ENCODE results near the gene RASGRP2.

Gene RASGRP2

DNA sequence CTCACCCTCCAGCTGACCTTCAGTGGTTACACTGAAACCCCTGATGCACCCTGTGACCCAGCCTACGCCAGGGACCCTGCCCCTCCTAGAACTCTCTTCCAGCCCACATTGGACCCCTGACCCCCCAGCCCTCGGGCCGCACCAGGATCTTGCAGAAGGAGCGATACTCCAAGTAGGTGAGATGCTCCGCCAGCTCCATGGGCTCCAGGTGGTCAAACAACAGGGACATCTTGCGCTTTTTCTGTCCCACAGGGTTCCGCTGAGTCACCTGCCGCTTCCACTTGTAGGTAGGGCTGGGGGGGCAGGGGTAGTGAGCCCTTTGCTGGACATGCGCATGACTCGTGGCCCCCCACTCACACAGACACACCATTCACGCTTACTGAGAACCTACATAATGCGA lies 4.1 kb downstream of the RASGRP2 start:
- DNase-seq, result no peak

DNA sequence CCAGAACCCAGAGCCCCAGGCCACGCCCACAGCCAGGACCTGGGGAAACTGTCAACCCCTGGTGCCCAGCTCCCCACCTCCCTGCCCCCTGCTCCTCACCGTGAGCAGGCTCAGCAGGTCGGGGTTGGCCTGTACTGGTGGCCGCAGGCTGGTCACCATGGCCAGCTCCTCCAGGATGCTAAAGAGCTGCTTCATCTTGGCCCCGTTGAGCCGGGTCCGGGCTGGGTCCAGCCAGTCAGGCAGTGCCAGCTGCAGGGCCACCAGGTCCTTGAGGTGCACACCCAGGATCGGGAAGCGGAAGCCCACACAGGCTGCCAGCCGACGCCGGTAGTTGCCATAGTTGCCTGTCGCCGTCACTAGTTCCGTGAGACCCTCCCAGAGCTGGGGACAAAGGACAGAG lies 7.3 kb downstream of the RASGRP2 start:
- DNase-seq, result no peak

DNA sequence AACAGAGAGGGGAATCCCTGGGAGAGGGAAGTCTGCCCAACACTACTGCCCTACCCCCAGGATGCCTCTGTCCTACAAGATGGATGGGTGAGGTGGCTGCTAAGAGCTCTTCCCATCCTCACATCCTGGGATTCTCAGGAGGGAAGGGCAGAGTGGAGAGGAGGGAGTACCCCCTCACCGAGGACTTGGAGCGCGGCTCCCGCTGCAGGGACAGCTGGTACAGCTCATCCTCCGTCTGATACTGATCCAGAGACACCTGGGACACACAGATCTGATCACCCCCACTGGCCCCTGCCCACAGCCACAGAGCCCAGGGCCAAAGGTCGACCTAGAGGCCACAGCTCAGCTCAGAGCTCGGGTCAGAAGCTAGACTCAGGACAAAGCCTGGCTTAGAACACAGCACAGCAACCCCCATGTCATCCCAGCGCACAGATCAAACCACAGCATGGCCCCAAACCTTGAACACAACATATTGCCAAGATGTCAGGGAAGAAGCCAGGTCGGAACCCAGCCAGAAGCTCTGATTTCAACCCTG lies 8.2 kb downstream of the RASGRP2 start:
- DNase-seq, result no peak

DNA sequence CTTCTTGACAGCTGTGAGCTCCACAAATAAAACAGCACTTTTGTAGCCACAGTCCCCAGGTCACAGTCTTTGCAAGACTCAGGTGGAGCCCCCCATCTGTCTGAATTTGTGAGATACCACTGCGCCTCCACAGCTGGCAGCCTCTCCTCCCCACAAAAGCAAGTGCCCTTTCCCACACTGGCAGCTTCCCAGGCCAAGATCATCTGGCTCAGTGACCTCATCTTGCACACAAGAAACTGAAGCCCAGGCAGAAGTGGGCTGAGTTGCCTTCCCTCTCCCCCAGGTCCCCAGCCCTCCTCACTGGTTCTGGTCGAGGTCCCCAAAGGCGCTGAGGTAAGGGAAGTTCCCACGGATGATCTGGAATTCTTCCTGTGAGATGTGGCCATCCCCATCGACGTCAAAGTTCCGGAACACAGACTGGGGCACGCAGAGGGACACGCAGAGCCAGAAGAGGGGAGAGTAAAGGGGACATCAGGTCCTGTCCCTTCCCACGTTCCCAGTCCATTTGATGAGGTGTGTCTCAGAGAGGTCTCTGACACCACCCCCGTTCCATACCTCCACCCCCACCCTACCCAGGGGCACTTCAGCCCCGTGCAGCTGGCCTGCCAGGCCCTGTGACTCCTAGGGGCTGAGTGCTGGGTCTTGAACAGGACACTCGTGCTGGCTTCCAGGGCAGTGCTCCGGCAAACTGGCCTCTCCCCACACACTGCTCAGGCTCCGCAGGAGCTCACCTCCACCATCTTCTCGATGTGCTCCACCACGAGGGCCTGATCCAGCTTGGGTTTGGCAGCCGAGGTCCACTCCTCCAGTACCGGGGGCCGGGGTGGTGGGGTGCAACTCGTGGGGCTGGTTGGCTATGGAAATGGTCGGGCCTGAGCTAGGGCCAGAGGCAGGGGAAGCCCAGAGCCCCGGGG lies 8.9 kb downstream of the RASGRP2 start:
- DNase-seq, result peak; percentile 17

DNA sequence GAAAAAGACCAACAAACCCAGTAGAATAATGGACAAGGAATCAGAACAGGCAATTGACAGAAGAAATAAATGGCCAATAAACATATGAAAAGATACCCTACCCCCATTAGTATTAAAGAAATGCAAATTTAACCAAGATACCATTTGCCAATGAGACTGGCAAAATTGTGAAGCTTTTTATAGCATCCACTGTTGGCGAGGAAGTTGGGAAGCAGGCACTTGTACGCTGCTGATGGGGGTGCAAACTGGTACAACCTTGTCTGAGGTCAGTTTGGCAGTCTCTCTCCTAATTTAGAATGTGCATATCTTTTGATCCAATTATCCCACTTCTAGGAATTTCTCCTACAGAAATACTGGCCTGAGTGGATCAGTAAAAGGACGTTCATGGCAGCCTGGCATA lies 12.3 kb downstream of the RASGRP2 start:
- DNase-seq, result no peak

DNA sequence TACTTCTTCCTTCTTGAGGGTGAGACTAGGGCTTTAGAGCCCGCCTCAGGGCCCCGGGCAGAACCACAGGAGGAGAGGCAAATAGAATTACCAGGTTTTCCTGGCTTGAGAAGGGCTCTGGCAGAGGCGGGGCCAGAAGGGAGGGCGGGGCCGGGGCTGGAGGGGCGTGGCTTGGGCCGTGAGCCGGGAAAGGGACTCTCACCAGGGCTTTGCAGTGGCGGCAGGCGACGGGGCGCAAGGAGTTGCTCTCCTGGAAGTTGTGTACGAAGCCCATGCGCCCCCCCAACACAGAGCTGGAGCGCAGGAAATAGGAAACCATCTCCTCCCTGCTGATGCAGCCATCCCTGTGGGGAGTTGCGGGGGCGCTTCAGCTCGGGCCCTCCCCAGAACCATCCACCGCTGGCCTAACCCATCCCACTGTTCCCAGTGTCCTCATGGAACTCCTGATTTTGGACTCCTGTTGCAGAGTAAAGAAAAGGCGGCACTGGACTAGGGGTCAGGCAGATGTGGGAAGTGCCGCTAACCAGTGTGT lies 14.0 kb downstream of the RASGRP2 start:
- no peak for DNase-seq

DNA sequence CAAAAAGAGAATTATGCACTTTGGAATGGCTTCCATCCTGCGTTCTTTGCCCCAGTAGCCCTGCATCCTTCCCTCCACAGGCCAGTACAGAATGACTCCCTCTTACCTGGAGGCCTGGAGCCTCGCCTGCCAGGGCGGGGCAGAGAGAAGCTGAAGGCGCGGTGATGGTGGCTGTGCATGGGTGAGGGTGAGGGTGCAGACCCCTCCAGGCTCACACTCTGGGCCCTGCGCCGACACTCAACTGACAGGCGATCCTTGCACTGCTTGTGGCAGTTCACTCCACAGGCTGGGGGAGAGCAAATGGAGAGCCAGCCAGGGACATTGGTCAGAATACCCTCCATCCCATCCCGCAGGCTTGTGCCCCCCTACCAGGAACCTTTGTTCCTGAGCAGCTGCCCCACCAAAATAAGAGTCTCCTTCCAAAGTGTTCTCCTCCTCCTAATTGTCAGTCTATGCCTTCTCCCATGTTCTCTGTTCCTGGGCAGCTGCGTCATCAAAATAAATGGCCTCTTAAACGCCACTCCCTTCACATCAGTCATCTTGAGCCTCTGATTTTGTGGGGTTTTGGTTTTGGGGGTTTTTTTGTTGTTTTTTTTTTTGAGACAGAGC lies 15.1 kb downstream of the RASGRP2 start:
- no peak for DNase-seq

DNA sequence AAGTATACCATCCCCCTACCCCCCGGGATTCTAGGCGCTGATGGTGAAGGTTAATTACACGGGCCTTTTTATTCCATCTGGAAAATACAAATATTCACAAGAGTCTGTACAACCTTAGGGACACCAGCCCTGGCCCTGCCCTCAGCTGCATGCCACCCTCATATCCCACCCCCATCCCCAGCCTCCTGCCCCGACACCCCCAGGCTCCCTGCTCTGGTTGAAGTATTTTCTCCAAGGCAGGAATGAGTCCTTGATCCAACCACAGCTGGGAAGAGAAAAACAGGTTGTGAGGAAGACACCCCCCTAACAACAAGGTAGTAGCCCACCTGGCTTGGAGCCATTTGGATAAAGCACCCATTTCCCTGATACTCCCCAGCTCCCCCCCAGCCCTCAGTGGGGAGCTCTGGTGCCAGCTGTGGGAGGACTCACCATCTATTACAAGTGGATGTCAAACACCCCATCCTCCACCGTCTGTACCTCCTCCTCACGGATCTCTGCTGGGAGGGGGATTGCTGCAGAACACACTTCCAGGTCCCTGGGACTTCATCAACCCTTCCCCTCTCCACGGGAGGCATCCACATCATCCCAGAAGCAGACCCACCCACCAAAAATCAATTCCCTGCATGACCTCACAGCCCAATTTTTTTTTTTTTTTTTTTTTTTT lies 16.9 kb downstream of the RASGRP2 start:
- DNase-seq, result no peak

DNA sequence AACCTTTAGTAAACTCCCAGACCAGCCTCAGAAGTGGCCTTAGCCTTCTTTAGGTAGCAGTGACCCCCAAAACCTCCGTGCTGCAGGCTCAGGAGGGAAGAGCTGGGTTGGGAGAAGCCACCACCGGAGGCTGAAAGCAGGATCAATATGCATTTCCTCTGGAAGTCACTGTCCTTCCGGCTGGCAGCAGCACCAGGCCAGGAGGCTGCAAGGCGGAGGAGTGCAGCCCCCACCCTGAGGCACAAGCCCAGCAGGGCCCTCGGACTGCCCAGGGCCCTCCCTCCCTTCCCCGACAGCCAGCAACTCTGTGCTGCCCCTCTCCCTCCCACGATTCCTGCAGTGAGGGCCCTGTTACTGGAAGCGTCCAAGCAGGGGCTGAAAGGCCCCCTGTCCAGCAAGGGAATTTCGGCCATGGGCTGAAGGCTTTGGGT lies 17.7 kb downstream of the RASGRP2 start:
- no peak for DNase-seq

DNA sequence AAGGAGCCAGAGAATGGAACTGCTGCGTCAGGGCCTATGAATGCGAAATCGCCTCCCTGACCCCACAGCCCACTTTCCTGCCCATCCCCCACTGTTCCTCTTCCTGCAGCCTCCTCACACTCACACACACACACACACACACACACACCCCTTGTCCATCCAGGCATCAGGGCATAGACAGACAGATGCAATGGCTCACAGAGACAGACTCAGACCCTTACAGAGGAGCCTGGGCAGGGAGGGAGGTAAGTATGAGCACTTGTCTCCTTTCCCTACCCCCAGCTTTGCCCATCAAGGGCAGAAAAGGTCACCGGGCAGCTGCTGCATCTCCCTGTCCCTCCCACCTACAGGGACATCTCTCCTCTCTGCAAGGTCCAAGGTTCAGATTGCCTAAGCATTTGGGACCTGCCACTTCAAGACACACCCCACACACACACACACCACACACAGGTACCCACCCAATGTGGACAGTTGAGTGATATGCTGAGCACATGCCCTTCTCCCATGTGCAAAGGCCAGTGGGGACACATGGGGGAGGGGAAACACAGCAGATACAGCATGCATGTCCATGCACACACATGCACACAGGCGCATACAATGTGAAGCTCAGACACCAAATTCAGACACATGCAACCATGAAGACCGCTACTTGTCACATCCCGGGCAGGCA lies 18.9 kb downstream of the RASGRP2 start:
- no peak for DNase-seq

DNA sequence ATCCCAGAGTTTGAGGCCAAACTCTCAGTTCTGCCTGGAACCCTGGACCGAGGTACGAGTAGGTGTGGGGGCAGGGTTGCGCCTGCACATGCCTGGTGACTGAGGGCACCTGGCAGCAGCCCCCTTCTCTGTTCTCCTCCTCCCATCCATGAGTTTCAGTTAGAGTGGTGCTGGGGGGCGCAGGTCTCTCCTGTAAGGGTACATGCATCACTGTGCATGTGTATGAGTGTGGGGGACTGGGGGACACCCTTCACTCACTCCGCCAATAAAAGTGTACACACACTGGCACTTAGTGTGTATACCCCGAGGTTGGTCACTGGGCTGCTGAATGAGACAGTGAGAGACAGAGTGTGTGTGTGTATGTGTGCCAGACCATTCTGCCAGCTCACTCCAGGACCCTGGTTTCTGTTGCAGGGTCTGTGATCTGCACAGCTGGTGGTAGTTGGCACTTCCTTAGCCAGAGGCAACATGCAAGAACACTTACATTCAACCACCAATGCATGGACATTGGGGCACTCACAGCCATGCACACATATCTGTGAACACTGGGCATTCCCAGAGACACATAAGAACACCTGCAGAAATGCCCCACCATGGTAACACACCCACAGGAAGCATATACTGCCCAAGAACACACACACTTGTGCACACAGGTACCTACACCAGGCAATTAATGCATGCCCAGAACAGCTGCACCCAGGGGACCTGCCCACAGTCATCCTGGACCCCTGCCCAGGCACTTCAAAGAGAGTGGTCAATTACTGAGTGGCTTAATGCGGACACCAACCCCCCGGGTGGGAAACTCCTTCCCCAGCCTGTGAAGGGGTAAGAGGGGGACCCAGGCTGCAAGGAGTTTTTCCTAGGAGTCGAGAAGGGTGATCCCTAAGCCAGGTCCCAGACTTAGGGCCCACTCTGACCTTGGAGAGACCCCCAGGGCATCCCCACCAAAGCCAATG lies 19.8 kb downstream of the RASGRP2 start:
- no peak for DNase-seq

DNA sequence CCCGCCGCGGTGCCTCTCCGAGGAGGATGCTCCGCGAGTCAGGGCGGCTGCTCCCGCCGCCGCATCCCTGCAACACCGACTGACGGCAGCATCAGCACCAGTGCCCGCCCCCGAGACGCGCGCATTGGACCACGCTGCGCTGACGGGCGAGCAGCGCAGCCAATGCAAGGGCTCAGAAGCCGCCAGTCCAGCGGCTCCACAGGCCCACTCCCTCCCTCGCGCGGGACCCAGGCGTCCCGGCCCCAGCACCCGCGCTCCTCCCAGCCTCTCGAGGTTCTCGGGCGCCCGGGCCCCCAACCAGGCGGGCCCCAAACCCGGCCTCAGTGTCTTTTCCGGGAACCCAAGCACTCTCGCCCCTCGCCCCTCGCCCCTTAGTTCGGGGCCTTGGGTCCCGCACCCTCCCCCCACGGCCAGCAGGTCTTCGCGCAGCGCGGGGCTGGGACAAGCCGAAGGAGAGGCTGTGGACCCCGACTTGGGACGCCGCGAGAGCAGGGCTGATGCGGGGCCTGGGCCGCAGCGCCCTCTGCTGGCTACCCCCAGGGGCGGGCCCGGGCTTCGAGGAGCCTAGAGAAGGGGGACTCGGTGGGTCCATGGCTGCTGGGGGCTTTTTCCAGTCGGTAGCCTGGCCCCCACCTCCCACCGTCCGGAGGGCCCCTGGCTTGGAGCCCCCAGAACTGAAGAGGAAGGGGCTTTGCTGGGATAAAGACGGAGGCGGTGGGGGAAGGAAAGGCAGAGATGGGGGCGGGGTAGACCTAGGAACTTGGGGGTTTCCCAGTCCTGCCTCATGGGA lies 20.6 kb downstream of the RASGRP2 start, which contains the start of gene NRXN2:
Gene NRXN2 (minus strand): TSS at position 81 of the 790 bp plus-strand sequence. CDS start 9,498 bp downstream, outside the sequence.
- peak; percentile 81 for DNase-seq

DNA sequence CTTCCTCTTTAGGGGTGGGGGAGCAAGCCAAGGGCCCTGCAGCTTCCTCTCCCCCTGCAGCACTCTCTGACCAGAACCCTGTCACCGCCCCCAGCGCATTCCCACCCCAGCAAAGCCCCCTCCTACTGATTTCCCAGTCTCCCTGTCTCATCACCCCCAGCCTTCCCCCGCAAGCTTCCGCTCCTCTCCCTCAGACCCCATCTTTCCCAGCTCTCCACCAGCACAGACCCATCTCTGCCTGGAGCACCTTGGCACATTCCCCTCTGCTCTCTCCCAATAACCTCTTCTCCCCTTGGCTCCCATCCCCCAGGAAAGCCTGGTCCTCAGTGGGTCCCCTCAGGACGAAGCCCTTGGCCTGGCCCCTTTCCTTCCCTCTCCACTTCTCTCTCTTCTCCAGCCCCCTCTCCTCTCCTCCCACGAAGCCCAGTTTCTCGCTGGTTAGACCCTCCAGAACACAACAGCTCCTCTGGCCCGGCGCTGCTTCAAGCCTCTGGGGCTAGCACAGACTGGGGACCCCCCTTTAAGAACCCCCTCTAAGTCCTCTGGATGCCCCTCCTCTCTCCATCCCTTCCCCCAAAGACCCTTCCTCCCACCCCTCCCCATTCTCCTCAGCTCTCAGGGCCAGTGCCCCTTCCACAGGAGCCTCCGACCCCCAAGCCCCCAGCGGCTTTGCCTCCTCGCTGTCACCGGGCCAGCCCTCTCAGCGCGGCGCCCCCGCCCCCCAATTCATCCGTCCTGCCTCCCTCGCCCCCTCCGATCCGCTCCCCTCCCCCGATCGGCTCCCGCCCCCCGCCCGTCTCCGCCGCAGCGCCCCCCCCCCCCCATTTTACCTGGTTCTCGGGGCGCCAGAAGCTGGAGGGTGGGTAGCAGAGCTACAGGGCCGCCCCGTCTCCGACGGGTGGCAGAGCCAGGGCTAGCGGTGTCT lies 21.5 kb downstream of the RASGRP2 start:
- no peak for DNase-seq

DNA sequence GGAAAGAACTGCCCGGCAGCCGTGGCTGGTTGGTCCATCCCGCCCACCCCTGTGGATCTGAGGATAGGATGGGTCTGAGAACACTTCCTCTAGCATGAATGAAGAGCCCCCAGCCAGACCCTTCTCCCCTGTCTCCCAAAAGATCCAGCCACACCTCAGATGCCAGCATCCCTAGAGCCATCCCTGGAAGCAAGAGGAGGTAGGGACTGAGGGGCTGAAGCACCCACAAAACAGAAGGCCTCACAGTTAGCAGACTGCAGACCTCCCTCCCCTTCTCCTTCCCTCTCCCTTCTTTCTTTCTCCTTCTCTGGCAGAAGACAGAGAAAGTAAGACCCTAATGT lies 22.6 kb downstream of the RASGRP2 start:
- no peak for DNase-seq

DNA sequence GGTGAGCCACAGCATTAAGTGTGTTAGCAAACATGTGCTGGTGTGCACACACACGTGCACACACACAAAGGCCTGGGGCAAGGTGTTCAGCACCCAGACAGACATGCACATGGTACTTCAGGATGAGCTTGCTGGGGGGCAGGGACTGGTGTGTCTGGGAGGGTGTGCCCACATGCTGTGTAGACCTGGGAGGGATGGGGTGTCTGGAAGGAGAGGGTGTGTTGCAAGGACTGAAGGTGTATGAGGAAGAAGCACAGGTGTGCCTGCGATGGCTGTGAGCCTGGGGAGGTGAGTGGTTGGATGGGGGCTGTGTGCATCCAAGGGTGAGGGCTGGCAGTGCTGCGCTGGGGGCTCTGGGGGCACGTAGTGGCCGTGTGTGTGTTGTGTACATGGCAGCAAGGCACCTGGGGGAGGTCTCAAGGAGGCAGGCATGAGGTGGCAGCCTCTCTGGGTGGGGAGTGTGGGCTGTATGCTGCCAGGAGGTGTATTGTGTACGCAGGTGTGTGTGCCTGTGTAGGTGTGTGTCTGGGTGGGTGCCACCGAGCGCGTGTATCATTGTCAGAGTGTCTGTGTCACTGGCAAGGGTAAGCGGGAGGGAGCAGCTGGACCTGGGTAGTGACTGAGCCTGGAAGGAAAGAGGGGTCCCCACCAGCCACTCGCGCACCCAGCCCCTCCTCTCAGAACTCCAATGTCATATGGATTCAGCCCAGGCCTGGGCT lies 23.1 kb downstream of the RASGRP2 start:
- DNase-seq, result no peak

DNA sequence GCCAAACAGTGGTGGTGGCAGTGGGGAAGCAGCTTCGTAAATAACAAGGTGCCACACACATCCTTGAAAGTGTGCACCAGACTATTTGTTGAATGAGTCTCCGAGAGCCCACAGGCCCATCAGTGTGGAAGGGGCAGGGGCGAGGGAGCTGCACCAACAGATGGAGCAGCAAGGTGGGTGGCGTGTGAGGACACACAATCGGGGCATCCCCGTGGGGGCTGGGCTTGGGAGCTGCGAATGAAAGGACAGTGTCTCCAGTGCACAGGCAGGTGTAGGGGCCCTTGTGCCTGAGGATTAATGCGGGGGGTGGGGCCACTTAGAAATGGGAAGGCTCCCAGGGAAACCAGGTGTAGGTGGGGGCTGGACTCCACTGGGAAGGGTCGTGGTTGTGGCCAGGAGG lies 23.8 kb downstream of the RASGRP2 start:
- no peak for DNase-seq

DNA sequence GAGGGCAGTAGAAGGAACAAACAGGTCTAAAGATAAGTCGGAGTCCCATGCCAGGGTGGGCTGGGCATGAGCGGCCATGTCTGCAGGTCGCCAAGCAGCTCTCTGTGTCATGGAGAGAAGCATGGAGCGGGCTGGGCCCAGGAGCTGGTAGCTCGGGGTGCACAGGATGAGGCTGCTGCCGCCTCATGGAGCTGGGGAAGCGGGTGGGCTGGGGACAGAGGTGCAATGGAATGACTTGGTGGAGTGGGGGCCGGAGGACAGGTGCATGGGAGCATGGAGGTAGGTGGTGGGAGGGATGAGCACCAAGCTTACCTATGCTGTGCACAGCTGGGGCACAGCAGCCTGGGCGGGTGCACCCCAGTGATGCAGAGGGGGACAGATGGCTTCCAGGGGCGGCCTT lies 24.5 kb downstream of the RASGRP2 start:
- no peak for DNase-seq

DNA sequence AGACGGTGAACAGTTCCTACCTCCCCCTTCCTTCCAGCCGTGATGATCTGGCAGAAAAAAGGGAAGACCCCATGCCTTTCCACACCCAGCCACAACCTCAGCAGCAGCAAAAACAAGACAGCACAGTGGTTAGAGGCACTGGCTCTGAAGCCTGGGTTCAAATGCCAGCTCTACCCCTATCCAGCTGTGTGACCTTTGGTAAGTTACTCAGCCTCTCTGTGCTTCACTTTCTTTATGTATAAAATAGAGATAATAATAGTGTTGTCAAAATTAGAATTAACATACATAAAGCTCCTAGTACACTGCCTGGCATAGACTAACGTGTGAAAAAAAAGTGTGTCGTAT lies 25.2 kb downstream of the RASGRP2 start:
- no peak for DNase-seq

All from inflammatory macrophage treated with lipopolysaccharide for 4 hours (primary cell).